GM19193 (cell line): Measurements from ENCODE around the gene PMVK.

Experiments
- POLR2A ChIP-seq: IDR thresholded peaks from 4 replicates; pipeline ENCODE4 v1.6.1; 2011; ENCODE audit not compliant: insufficient read depth, insufficient read length; ENCODE audit errors: extremely low read depth

PMVK gene

DNA sequence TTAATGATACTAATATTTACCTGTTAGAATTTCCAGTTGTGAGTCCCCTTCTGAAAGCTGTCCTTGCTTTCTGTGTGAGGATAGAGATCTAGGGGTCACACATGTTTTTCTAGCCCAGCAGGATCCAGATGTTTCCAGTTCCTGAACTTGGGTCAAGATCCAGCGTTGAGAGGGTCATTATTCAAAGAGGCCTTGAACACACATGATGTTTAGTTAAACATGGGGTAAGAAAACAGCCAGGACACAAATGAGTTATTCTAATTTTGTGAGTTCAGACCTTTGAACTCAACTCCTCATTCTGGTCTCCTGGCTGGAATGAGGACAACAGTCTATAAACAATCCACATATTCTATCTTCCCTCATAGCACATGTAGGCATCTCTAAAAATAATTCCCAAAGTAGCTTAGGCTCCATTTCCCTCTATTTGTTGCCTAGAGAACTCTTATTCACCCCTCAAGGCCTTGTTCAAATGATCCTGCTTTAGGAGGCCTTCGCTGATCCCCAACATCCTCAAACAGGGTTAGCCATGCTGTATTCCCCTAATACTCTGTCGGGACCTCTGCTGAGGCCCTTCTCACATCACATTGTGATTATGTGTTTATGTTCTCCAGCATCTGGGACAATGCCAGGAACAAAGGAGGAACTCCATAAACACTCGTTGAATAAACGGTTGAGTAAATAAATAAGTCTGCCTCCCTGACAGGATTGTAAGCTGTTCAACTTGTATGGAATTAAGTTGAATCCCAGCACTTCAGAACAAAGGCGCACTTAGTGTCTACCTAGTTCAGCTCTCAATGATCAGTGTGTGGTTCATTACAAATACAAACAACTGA lies 51.4 kb downstream of the PMVK start:
- no peak for TF ChIP-seq POLR2A

DNA sequence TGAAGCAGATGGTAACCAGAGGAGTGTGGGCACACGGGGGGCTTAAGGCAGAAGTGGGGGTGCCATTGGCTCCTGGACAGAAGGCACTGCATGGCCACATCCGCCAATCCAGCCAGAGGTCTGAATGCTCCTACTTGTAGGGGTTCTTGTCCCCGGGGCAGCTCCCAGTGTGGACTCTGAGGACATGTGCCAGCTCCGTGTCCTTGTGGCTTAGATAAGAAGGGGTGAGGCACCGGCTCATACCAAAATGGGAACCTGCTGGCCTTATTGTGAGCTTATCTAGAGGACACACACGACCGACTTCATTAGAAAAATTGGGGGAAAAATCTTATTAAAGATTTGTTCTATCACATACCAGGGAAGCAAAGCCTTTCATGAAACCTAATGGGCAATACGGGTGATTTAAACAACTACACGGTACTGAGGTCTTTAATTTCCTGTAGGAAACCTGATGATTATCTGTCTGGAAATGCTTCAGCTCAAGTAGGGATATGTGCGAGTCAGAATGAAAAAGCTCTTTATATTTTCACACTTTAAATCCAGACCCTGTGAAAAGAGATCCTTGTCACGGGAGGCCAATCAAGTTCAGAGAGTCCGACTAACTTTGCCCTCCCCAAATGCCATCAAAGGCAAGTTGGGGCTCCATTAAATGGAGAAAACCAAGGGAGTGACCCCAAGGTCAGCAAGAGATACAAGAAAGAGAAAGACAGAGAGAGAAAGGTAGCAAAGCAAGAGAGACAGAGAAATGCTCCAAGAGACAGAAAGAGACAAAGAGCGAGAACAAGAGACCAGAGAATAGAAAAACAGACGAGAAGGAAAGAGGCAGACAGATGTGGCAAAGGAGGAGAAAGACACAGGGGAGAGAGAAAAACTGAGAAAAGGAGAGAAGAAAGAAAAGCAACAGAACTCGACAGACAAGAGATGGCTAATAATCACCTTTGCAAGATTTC lies 52.3 kb downstream of the PMVK start:
- no peak for TF ChIP-seq POLR2A

DNA sequence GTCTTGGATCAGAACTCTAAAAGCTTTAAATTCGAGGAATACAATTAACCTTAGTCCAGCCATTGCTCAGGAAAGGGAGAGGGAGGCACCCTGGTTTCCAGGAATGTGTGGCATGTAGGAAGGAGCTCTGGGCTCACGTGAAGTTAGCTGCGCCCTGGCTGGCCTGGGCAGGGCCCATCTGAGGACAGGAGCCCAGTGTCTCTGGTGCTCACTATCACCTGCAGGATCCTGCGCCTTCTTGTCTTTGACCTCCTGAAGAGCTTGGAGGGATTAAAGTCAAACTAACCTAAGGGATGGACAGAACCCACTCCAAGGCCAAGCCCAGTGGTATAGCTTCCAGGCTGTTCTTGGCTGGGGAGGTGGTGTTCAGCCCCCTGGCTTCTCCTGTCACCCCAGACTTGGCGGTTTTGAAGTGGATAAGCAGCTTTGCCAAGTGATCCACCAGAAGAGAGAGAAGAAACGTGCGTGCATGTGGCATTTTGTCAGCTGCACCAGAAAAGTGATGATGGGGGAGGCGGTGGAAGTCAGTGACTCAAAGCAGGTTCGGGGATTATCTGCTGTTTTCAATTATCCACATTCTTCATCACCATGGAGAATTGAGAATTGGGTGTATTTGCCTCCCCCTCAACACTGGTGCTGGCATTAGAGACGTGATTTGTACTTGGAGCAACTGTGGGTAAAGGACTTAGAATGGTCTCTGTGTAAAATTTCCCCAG lies 54.5 kb downstream of the PMVK start:
- TF ChIP-seq POLR2A = no peak

DNA sequence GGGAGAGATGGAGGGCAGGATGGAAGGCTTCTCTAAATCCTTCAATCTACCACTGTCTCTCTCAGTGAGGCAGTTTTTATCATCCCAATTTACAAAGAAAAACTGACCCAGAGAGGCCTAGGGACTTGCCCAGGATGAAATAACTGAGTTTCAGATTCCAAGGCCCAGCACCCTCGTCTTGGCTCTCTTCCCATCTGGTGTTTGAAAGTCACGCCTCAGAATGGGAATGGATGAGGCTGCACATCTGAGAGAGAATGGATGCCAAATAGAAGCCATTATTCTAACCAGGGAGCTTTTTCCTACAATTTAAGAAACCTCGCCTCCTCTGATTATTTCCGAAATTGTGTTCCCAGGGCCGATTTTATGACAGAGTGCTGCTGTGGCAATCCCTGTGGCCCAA lies 55.8 kb downstream of the PMVK start:
- no peak for TF ChIP-seq POLR2A

DNA sequence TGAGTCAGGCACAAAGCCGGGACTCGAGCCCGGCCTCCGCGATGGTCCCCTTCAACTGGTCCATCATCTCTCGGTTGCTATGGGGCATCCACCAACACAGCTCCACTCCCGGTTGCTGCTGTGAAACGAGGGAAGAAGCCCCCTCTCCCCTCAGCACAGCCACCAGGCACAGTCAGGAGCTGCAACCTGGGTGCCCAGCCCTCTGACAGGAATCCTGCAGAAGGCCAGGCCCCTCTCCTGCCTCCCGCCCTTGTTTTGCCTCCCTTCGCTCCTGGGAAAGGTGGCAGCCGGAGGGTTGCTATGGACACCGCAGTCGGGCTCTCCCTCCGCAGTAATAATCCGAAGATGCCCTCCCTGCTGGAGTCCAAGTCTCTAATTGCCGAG lies 57.5 kb downstream of the PMVK start:
- TF ChIP-seq POLR2A = no peak

- no peak for TF ChIP-seq POLR2A
These were observed 58.0 kb downstream of the PMVK start for GRCh38 chr1:154878371-154879037.

DNA sequence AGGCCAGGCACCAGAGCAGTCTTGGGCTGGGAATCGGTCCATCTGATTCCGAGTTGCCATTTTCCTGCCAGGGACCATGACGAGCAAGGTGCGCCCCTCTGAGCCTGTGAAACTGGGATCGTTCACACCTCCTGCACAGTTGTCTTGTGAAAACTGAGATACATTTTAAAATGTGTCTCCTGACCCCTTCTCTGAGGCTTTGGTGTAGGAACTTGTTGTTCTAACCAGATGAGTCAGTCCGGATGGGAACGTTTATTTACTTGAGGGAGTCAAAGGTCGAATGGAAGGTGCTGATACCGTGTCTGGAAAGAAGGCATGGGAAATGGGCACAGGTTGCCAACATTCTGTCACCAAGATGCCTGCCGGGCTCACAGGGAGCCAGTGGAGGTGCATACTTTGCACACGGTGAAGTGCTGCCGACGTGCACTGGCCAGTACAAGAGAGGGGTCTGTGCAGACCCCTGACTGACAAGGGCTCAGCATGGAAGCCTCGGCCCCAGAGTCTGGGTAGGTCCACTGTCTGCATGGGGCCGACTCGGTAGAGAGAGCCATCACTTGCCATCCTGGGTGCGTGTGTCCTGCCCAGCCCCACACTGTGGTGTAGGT lies 59.0 kb downstream of the PMVK start:
- TF ChIP-seq POLR2A = no peak

DNA sequence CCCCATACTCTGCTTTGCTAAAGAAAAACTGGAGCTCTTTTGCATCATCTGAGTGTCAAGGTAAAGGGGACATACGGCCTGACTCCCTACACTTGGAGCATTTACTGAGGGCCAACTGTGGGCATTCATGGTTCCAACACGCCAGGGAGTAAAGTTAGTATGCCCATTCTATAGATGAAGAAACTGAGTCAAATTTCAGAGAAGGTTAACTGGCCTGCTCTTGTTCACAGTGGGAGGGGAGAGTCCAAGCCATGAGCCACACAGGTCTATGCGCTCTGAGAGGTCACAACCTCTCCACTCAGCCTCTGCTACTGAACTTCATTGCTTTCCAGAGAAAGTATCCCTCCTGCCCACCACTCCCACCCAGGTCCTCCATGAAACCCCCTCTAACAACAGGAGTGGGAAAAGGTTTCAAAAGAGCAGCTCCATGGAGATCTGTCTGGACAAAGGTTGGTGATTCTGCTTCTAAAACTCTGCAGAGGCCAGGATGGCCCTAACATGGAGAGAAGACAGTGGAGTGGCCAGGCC lies 59.6 kb downstream of the PMVK start:
- TF ChIP-seq POLR2A = no peak
